ENCODE results near the gene FAM216A.
"Not testable (repeated sequence)": the region's sequence is repeated elsewhere in the genome, so short reads cannot be mapped to it uniquely, and the experiment has no call there.

FAM216A gene

DNA sequence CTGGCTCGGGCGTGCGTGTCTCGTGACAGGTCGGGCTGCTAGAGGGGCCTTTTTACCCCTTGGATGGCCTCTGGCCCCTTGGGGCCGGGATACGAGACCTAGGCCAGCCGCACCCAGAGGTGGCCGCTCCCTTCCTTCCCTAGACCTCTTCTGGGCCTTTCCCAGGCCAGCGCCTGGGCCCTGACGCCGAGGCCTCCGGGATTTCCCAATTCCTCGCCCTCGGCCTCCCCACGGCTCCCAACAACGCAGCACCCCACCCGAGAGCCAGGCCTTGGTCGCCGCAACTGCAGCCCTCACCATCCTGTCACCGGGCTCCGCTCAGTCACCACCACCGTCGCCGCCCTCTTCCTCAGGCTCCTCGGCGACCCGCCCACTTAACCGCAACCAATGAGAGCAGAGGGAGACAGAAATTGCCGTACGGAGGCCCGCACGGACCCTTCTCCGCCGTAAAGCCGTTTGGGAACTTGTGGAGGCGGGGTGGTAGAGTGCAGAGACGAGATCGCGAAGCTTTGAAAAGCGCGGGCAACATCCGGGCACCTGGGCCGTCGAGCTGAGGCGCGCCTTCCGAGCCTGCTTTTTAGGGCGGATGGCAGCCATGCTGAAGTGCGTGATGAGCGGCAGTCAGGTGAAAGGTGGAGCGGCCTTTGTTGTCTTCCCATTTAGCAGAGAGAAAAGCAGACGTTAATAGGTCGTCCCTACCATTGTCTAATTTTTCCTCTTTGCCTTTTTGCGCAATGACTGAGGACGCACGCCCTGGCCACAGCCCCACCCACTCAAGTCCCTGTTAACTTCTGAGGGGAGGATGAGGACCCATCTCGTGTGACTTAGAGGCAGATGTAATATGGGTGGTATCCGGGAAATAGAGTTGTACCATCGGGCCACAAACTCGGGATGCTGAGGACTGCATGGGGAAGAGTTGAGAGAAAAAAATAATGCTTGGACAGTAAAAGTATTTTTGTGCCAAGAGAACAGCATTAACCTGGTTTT, 33.4 kb downstream of the FAM216A start, which contains the start of the genes RAD9B and VPS29:
RAD9B (plus strand) TSS at position 580 of the 987 bp plus-strand sequence; CDS start at position 587, 7 bp downstream.
VPS29 (minus strand) TSS at position 360 of the 987 bp plus-strand sequence; CDS start at position 300, 60 bp downstream.
- DNase-seq = peak; percentile 98

DNA sequence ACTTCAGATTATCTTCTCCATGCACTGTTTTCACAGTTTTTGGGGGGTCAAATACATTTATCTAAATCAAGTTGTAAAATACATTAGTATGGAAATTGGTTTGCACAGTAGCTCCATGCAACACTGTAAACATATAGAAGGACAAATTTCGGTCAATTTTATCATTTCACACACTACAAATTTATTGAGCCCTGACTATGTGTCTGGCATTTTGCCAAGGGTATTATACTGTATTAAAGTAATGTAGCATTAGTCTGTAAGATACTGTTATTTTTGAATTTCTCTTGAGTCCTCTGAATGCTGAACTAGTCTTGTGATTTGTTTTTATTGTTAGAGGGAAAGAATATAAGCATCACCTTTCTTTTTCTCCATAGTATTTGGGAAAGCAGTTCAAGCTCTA, 34.8 kb downstream of the FAM216A start:
- DNase-seq = no peak

DNA sequence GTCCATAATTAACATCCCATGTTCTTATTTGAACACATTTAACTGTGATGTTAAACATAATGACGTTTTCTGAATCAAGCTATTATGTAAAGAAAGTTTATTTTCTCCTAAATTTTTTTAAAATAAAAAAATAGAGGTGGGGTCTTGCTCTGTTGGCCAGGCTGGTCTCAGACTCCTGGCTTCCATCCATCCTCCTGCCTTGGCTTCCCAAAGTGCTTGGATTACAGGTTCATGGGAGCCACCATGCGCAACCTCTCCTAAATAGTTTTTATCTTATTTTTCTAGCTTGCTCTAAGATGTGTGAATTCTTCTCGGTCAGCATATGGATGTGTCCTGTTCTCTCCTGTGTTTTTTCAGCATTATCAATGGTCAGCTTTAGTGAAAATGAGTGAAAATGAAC, 36.7 kb downstream of the FAM216A start:
- DNase-seq = no peak

DNA sequence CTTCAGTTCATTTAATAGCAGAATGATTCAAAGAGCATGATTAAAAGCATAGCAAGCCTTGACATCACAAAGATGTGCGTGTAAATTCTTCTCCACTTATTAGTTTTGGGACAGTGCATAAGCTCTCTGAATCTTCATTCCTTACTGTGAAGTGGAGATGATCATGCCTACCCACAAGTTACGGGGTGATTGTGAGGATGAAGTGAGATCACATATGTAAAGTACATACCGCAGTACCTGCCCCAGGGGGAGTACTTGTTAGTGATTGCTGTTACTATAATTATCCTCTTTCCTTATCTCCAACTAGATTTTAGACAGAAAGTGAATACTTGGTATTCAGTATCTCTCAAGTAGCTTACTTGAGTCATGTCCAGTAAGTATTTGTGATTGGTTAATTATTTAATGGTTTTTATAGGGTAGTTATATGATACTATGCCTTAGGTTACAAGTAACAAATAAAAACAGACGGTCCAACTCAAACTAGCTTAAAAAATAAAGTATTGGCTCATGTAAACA, 39.5 kb downstream of the FAM216A start:
- no peak for DNase-seq

DNA sequence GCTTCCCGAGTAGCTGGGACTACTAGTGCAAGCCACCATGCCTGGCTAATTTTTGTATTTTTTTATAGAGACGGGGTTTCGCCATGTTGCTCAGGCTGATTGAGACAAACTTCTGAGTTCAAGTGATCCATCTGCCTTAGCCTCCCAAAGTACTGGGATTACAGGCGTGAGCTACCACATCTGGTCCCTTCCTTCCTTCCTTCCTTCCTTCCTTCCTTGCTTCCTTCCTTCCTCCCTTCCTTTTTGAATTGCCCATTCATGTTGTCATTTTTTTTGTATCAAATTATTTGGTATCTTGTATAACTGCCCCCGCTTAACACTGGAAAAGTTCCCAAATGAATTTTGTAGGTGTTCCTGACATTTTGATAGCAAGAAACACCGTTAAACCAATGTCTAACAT, 45.2 kb downstream of the FAM216A start:
- no peak for DNase-seq

- no peak for DNase-seq
These were observed 45.7 kb downstream of the FAM216A start for GRCh38 chr12:110514363-110514762.

DNA sequence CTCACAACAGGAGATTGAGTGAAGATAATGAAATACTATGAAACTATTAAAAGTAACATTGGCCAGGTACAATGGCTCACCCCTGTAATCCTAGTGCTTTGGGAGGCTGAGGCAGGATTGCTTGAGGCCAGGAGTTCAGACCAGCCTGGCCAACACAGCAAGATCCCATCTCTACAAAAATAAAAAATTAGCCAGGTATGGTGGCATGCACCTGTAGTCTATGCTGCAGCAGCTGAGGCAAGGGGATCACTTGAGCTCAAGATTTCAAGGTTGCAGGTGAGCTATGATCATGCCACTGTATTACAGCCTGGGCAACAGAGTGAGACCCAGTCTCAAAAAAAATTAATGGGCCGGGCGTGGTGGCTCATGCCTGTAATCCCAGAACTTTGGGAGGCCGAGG, 48.4 kb downstream of the FAM216A start:
- no peak for DNase-seq

DNA sequence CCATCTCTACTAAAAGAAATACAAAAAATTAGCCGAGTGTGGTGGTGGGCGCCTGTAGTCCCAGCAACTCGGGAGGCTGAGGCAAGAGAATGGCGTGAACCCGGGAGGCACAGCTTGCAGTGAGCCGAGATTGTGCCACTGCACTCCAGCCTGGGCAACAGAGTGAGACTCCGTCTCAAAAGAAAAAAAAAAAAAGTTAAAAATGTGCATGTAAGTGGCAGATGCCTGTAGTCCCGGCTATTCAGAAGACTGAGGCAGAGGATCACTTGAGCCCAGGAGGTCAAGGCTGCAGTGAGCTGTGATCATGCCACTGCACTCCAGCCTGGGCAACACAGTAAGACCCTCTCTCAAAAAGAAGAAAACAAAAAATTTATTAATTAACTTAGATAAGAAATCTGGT, 49.4 kb downstream of the FAM216A start:
- DNase-seq = not testable (repeated sequence)

- DNase-seq = not testable (repeated sequence)
These were observed 52.4 kb downstream of the FAM216A start for GRCh38 chr12:110520876-110521712.

DNA sequence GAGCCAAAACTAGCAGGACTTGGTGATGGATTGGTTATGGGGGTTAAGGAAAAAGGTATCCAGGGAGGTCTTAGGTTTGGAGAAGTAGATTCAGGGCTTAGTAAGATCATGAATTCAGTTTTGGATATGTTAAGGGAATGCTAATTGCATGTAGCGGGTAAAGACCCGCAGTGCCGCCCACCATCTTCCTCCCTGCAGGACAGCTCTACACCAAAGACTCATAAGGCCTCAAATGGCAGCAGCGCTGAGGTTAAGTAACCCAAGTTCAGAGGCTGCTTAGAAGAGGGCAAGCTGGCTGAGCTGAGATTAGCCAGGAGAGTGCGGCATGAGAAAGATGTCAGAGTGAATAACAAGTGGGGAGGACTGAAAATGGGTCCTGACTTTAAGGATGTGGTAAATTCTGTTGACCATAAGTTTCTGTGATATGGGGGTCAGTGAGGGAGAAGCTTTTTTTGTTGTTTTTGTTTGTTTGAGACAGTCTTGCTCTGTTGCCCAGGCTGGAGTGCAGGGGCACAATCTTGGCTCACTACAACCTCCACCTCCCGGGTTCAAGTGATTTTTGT, 59.7 kb downstream of the FAM216A start:
- no peak for DNase-seq

GRCh38 chr12:110530511-110530910, 61.9 kb downstream of the FAM216A start:
- no peak for DNase-seq

DNA sequence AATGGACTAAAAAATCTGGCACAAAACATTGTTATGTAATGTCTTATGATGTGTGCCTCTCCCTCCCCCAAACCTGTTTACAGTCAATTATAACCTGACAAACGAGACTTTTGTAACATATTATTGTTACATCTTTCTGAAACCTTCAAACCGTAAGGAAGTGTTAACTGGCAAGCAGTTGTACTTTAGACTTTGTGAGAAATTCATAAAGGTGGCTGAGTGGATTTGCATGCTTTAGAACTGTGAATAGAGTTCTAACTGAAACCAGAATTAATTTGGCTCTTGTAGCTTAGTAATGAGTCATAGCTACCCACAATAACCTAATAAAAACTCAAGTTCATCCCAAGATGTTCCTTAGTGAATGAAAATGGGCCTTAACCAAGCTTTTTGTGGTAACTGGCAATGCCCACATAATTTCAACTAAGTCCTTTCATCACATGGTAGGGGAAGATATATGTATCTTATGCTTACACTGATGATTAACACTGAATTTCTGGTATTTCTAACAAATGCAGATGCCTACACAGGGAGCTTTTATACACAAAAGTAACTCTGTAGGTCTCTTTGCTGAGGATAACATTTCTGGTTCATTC, 63.2 kb downstream of the FAM216A start:
- DNase-seq = no peak

GRCh38 chr12:110532644-110533043, 64.0 kb downstream of the FAM216A start:
- no peak for DNase-seq

- no peak for DNase-seq
These were observed 65.0 kb downstream of the FAM216A start for GRCh38 chr12:110533607-110534006.

GRCh38 chr12:110534811-110535210, 66.2 kb downstream of the FAM216A start:
- DNase-seq = no peak

DNA sequence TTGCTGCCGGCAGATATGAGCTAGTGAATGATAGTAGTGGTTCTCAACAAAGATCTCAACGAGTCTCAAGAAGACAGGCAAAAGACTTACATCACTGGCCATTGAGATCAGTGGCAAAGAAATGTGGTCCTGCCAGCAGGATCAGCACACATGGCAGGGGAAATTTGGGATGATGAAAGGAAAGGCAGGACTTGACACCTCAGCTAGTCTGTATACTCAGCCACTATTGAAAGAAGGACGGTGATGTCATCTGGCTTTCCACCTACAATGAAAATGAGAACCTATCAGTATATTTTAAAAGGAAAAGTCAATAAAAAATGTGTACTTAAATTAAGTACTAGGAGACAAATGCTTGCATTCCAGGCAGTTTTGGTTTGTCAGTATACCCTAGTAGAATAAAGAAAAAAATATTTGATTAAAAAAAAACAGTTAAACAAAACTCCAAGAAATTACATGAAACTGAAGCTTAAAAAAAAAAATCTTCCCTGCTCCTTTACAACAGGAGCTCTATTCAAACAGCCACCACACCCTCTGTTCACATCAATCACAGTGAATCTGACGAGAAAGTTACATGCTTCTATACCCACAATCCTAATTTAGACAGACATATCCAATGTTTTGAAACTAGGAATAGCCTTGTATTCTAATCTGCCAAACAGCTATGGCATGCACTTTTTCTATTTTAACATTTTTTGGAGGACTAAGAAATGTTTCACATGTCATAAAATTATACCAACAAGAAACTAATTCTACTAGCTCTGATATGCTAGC, 68.4 kb downstream of the FAM216A start:
- no peak for DNase-seq

DNA sequence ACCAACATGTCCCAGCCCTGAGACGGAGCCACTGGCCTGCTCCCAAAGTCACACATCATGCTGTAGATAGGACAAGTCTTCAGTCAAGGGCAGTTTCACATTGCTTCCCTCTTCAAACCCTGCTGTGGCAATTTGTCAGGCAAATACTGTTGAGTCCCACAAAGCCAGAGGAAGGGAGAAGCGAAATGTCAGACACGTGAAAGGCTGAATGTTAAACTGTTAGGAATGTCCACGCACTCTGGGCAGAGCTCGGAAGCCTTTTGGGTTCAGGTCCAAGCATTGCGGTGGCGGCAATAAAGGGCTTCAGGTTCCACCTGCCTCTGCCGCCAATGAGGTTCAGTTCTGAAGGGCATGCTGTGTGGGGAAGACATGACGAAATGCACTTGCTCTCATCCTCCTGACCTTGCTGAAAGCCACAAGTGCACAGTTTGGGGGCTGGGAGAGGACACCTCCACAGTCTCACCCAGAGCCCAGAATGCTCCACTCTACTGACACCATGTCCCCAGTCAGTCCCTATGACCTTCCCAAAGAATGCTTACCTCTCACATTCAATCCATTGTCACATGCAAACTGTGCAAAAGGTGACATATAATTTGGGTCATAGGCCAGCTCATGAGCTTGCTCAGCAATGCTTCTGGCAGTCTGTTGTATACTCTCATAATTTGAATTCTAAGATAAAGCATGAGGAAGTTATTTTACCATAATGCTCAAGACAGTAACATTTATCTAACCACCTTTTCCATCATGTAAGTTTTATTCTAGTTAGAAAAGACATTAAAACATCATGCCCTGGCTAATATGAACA, 69.2 kb downstream of the FAM216A start:
- DNase-seq = no peak

DNA sequence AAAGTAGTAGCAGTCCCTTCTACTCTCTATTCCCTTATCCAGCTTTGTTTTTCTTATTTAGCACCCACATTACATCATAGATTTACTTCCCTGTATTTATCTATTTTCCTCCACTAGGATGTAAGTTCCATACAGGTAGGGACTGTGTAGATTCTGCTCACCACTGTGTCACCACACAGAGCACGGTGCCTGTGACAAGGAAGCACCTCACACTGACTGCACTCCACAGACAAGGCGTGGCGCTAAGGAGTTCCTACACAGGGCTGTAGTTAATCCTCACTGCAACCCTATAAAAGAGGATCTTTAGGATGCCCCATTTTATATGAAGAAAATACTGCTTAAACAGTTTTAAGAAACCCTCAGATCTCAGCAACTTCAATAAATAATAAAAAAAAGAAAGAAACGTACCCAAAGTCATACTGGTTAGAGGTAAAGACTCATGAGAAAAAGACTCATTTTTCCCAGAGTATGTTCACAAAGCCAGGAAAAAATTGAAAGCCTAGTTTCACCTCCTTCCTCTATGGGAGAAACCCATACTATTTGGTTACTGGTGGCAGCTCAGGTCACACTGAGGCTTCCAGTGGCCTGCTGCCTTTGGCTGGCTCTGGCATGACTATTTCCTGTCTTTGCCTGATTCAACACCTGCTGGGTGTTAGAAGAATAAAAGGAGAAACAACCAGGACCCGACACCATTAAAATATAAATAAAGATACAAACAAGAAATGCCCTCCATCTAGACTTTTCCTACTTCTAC, 70.4 kb downstream of the FAM216A start:
- no peak for DNase-seq
